SK-N-SH treated with all-trans-retinoic acid at 6 μM for 48 hours (cell line): Measurements from ENCODE around the gene CACNA1C.

ENCODE experiments used
- ARNTL ChIP-seq: fragments of 450-650 bp; formaldehyde crosslinking; IDR thresholded peaks from 2 replicates; pipeline ENCODE4 v1.5.0; 2020; ENCODE audit warnings: low read depth, mild to moderate bottlenecking, moderate library complexity, borderline replicate concordance
- CSRNP3 ChIP-seq: fragments of 250-450 bp; sonication (Bioruptor Pico); IDR thresholded peaks from 2 replicates; pipeline ENCODE4 v1.5.1; 2021; ENCODE audit warnings: mild to moderate bottlenecking, moderate library complexity
- GLIS3 ChIP-seq: fragments of 250-450 bp; sonication (Bioruptor Pico); IDR thresholded peaks from 2 replicates; pipeline ENCODE4 v1.5.0; 2020; ENCODE audit warnings: mild to moderate bottlenecking, moderate library complexity
- OSR1 ChIP-seq: fragments of 250-450 bp; sonication (Bioruptor Pico); IDR thresholded peaks from 2 replicates; pipeline ENCODE4 v1.8.0; 2022; ENCODE audit warnings: moderate library complexity, mild to moderate bottlenecking, inconsistent platforms
- PPARA ChIP-seq: fragments of 250-450 bp; sonication (Bioruptor Pico); IDR thresholded peaks from 2 replicates; pipeline ENCODE4 v1.5.0; 2020; ENCODE audit warnings: mild to moderate bottlenecking, borderline replicate concordance
- RARB ChIP-seq: fragments of 250-450 bp; sonication (Bioruptor Pico); IDR thresholded peaks from 2 replicates; pipeline ENCODE4 v1.8.0; 2021; ENCODE audit warnings: mild to moderate bottlenecking, moderate library complexity
- TCF4 ChIP-seq: fragments of 250-450 bp; sonication (Bioruptor Pico); IDR thresholded peaks from 2 replicates; pipeline ENCODE4 v1.8.0; 2021; ENCODE audit warnings: mild to moderate bottlenecking, moderate library complexity, borderline replicate concordance
- TOX ChIP-seq: fragments of 250-450 bp; sonication (Bioruptor Pico); IDR thresholded peaks from 2 replicates; pipeline ENCODE4 v1.8.0; 2021; ENCODE audit warnings: mild to moderate bottlenecking, moderate library complexity, borderline replicate concordance
- ZFP3 ChIP-seq: fragments of 250-450 bp; sonication (Bioruptor Pico); IDR thresholded peaks from 2 replicates; pipeline ENCODE4 v1.5.0; 2020; ENCODE audit warnings: mild to moderate bottlenecking, moderate library complexity
- ZNF70 ChIP-seq: fragments of 450-650 bp; formaldehyde crosslinking; IDR thresholded peaks from 2 replicates; pipeline ENCODE4 v1.5.0; 2020; ENCODE audit warnings: mild to moderate bottlenecking, moderate library complexity
- TF ChIP-seq, protein P1 (sequence below): fragments of 250-450 bp; sonication (Bioruptor Pico); IDR thresholded peaks from 2 replicates; pipeline ENCODE4 v1.8.0; 2020; ENCODE audit warnings: mild to moderate bottlenecking, moderate library complexity, borderline replicate concordance

DNA sequence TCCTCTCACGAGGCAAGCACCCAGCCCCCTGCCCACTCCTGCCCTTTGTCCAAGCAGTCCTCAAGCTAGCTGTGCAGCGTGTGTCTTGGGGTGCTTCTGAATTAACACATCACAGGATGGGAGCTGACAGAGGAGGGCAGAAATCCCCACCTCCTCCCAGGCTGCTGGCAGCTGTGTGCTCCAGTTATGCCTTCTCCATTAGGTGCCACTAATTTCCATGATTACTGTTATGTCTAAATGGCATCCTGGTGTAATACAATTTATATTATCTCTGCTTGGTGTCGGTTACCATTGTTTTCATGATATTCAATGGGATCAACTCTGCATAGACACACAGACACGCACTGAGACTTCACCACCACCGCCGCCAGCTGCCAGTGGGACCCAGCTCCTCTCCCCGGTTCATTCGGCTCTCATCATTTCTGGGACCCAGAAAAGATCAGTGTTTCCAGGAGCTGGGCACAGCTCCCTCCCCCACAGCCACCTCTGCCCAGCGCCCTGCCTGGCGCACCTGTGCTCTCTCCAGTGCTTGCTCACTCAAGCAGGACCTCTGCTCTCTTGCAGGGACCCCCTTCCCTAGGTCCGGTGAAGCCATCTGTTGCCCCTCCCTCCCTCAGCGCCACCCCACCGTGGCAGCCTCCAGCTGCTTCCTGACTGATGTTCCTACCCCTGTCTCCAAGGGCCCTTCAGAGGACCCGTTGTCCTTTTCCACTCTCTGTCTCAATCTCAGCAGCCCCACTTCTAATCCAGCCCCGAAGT, 574.5 kb downstream of the CACNA1C start:
- TF ChIP-seq TCF4 (CRISPR knock-in tag) (no peak), OSR1 (CRISPR knock-in tag) (no peak), ARNTL (no peak), ZFP3 (CRISPR knock-in tag) (no peak), PPARA (no peak), RARB (CRISPR knock-in tag) (no peak), GLIS3 (no peak), ZNF70 (CRISPR knock-in tag) (no peak), TOX (no peak), CSRNP3 (CRISPR knock-in tag) (no peak)
- TF ChIP-seq, protein P1, sequence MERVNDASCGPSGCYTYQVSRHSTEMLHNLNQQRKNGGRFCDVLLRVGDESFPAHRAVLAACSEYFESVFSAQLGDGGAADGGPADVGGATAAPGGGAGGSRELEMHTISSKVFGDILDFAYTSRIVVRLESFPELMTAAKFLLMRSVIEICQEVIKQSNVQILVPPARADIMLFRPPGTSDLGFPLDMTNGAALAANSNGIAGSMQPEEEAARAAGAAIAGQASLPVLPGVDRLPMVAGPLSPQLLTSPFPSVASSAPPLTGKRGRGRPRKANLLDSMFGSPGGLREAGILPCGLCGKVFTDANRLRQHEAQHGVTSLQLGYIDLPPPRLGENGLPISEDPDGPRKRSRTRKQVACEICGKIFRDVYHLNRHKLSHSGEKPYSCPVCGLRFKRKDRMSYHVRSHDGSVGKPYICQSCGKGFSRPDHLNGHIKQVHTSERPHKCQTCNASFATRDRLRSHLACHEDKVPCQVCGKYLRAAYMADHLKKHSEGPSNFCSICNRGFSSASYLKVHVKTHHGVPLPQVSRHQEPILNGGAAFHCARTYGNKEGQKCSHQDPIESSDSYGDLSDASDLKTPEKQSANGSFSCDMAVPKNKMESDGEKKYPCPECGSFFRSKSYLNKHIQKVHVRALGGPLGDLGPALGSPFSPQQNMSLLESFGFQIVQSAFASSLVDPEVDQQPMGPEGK (CRISPR knock-in tag) = no peak
